ENCODE results near the gene TMOD1. TPM values are rescaled to one million over a fixed set of nuclear protein-coding genes. Genes with fewer than 3 reads are reported as not detected.
A peak's percentile ranks its signal among the peaks of the same experiment; 100 is the strongest.

TMOD1 gene
- total RNA-seq, 2 experiments from 2014 or later, result 0.79 to 1.1 TPM

DNA sequence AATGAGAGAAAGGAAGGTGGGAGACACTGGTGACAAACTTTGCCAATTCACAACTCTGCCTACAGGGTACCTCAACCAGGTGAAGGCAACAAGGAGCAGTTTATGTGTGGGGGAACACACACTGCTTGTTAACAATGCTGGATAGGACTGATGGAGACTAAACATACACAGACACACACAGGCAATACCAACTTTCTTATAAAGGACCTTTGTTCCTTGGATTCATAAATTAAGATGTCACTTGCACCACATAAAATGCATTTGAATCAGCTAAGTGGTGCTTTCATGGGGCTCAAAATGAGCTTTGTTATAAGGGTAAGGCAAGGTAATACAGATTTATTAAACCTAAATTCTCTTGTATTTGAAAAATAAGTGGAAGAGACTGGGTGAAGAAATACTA is 127.7 kb downstream of the TMOD1 start:
- no peaks in the 10 kb centered on the region for H3K27me3 Mint-ChIP-seq
- peaks cover 22% of the 10 kb centered on the region for H3K4me1 Mint-ChIP-seq
- DNase-seq, result no peak
- H3K27ac Mint-ChIP-seq, result no peak overlapping the region
- no peak for ATAC-seq (ENCODE audit: low read depth)
- H3K36me3 Mint-ChIP-seq, result peaks cover 9% of the 10 kb centered on the region
- H3K9me3 Mint-ChIP-seq, result no peaks in the 10 kb centered on the region
- POLR2A ChIA-PET, result no interaction called here
- no peak overlapping the region for H3K4me3 Mint-ChIP-seq

DNA sequence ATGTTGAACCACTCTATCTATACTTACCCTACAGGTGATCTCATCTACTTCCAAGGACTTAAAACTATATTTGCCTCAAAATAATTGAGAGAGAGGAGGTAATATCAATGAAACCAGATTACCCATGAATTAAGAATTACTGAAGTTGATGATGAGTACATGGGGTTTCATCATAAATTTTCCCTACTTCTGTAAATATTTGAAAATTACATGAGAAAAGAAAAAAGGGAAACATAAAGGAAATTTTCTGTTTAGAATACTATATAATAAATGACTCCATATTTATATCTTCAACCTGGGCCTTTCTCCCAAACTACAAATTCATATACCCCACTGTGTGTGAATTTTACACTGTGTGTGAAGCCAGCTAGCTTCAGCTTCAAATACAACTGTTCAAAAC is 129.1 kb downstream of the TMOD1 start:
- Mint-ChIP-seq H3K9me3 (no peaks in the 10 kb centered on the region), H3K27me3 (no peaks in the 10 kb centered on the region), H3K27ac (no peak overlapping the region), H3K36me3 (peaks cover 11% of the 10 kb centered on the region), H3K4me1 (peaks cover 31% of the 10 kb centered on the region), H3K4me3 (no peak overlapping the region)
- DNase-seq (no peak), ATAC-seq (ENCODE audit: low read depth) (no peak)
- POLR2A ChIA-PET, result no interaction called here

GRCh38 chr9:97632248-97632984 is 130.9 kb downstream of the TMOD1 start:
- POLR2A ChIA-PET, result interaction anchor here (1.0 to 2.8 kb wide), 13 partner anchors 8 to 1213 kb away, joined by 3 to 27 read pairs (median 3); partner anchors contain the start of genes ANP32B, NANS, TBC1D2 and XPA
- Mint-ChIP-seq H3K9me3 (no peaks in the 10 kb centered on the region), H3K27me3 (no peaks in the 10 kb centered on the region), H3K4me1 (peaks cover 39% of the 10 kb centered on the region), H3K36me3 (peaks cover 7% of the 10 kb centered on the region), H3K27ac (peak overlapping the region; percentile 100), H3K4me3 (peak overlapping the region; percentile 99)
- ATAC-seq (ENCODE audit: low read depth) (no peak), DNase-seq (peak; percentile 36)

DNA sequence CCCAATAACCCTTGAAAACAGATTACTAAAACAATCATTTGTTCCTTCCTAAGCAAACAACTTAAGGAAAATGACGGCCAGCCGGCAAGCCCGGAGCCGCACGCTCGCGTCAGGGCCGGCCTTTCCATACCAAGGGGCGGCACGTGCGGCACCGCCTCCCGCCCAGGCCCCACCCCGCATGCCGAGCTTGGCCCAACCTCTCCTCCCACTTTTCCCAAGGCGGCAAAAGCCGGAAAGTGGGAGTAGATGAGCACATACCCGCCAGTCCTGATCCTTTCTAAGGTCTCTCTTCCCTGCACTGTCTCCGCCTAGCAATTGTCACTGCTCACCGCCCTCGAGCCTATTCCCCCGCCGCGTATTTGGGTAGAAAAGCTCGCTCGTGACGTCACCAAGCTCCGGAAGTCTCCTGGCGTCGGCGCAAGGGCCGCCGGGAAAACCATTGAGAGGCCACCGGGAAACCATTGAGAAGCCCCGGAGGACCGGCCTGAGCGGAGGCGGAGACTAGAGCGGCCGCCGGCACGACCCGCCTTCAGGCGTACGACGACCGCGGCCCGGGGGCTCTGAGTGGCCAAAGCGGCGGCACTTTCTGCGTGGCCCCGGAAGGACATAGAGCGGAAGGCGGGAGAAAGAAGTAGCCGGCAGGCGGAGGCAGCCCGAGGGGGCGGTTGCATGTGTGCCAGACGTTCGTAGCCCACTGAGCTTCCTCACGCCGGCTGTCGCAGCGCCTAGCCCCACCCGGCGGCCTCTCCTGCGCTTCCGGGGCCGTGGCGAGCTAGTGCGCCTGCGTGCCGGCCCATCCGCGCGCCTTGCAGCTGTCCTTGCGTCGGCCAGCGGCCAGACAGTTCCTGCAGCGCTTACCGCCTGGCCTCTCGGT is 131.8 kb downstream of the TMOD1 start, which contains the start of the genes NCBP1 and TSTD2:
Gene NCBP1 (plus strand): TSS at position 837 of the 874 bp plus-strand sequence. CDS start 61 bp downstream, outside the sequence.
Gene TSTD2 (minus strand): TSS at position 384 of the 874 bp plus-strand sequence. CDS start 5,806 bp downstream, outside the sequence.
- Mint-ChIP-seq H3K9me3 (no peaks in the 10 kb centered on the region), H3K4me3 (peak within 1 kb of the TSS; percentile 99), H3K27ac (peak within 1 kb of the TSS; percentile 100), H3K27me3 (no peaks in the 10 kb centered on the region), H3K4me1 (peaks cover 44% of the 10 kb centered on the region), H3K36me3 (peaks cover 7% of the 10 kb centered on the region)
- POLR2A ChIA-PET, result interaction anchor here (0.6 to 2.8 kb wide), 22 partner anchors 9 to 1214 kb away, joined by 3 to 27 read pairs (median 3); partner anchors contain the start of genes ANP32B, NANS, TBC1D2 and TDRD7
- peak; percentile 92 for ATAC-seq (ENCODE audit: low read depth)
- DNase-seq, result peak; percentile 94

DNA sequence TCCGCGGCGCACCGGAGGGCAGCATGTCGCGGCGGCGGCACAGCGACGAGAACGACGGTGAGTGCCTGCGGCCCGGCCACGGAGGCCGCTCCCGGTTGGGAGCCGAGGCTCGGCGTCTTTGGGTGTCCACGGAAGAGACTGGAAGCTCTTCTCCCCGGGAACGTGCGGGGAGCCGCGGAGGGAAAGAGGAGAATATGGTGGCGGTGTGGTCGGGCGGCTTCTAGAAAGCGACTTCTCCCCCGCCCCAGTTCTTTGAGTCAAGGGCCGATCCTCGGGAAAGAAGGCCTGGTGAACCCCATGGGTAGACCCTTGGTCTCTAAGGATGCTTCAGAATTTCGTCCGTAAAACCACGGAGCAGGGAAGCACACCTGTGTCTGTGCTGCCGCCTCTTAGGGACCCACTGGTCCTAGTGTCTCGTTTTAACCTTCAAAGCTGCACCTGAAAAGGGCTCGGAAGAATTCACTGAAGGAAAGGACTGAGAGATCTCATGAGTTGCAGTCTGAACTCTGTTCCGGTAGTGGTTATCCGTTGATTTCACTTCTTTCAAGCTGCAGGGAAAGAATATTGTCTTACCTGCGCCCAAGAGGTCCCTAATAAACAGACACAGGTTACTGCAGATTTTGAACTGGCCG is 132.5 kb downstream of the TMOD1 start:
- POLR2A ChIA-PET, result interaction anchor here (0.9 to 2.8 kb wide), 15 partner anchors 9 to 622 kb away, joined by 3 to 27 read pairs (median 4); partner anchors contain the start of genes ANP32B, NANS, TBC1D2 and TDRD7
- peaks cover 44% of the 10 kb centered on the region for H3K4me1 Mint-ChIP-seq
- peaks cover 7% of the 10 kb centered on the region for H3K36me3 Mint-ChIP-seq
- peak overlapping the region; percentile 100 for H3K27ac Mint-ChIP-seq
- no peak for ATAC-seq (ENCODE audit: low read depth)
- peak overlapping the region; percentile 99 for H3K4me3 Mint-ChIP-seq
- H3K9me3 Mint-ChIP-seq, result no peaks in the 10 kb centered on the region
- no peak for DNase-seq
- H3K27me3 Mint-ChIP-seq, result no peaks in the 10 kb centered on the region

- no peaks in the 10 kb centered on the region for H3K9me3 Mint-ChIP-seq
- ATAC-seq (ENCODE audit: low read depth) (no peak), DNase-seq (no peak)
- peaks cover 43% of the 10 kb centered on the region for H3K4me1 Mint-ChIP-seq
- H3K4me3 Mint-ChIP-seq, result peak overlapping the region; percentile 99
- H3K27me3 Mint-ChIP-seq, result no peaks in the 10 kb centered on the region
- peaks cover 7% of the 10 kb centered on the region for H3K36me3 Mint-ChIP-seq
- H3K27ac Mint-ChIP-seq, result peak overlapping the region; percentile 100
- POLR2A ChIA-PET, result no interaction called here
Observed at GRCh38 chr9:97635026-97635425, 133.6 kb downstream of the TMOD1 start.

GRCh38 chr9:97636903-97637302 is 135.4 kb downstream of the TMOD1 start:
- peaks cover 8% of the 10 kb centered on the region for H3K36me3 Mint-ChIP-seq
- no peak overlapping the region for H3K27ac Mint-ChIP-seq
- H3K4me3 Mint-ChIP-seq, result peak overlapping the region; percentile 34
- H3K4me1 Mint-ChIP-seq, result peaks cover 41% of the 10 kb centered on the region
- POLR2A ChIA-PET, result no interaction called here
- DNase-seq (no peak), ATAC-seq (ENCODE audit: low read depth) (no peak)
- no peaks in the 10 kb centered on the region for H3K27me3 Mint-ChIP-seq
- H3K9me3 Mint-ChIP-seq, result no peaks in the 10 kb centered on the region

GRCh38 chr9:97638666-97639065 is 137.2 kb downstream of the TMOD1 start:
- H3K27ac Mint-ChIP-seq, result no peak overlapping the region
- POLR2A ChIA-PET, result no interaction called here

GRCh38 chr9:97640325-97640724 is 138.9 kb downstream of the TMOD1 start:
- DNase-seq (no peak), ATAC-seq (ENCODE audit: low read depth) (no peak)
- Mint-ChIP-seq H3K9me3 (no peaks in the 10 kb centered on the region), H3K4me1 (peaks cover 30% of the 10 kb centered on the region), H3K36me3 (peaks cover 11% of the 10 kb centered on the region), H3K27ac (no peak overlapping the region), H3K4me3 (no peak overlapping the region), H3K27me3 (no peaks in the 10 kb centered on the region)
- POLR2A ChIA-PET, result no interaction called here

More at GRCh38 chr9:97638666-97639065, 137.2 kb downstream of the TMOD1 start:
- DNase-seq, result no peak
- Mint-ChIP-seq H3K4me3 (no peak overlapping the region), H3K4me1 (peaks cover 35% of the 10 kb centered on the region), H3K9me3 (no peaks in the 10 kb centered on the region), H3K27me3 (no peaks in the 10 kb centered on the region), H3K36me3 (peaks cover 11% of the 10 kb centered on the region)
- ATAC-seq (ENCODE audit: low read depth), result no peak

DNA sequence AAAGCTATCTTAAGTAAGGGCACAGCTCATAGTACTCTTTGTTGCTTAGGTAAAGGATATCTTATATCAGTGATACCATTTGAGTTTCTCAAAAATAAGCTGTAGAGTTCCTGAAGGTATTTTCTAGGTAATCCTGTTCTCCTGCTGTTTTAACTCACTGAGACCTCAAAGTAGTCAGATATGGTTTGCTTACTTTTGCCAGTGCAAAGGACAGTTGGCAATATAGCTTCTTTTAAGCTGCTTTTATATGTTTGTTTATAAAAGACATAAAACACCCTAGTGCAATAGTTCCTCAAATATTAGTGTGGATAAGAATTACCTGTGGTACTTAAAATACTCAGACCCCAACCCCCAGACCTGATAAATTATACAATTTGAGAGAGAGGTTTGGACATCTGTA is 144.3 kb downstream of the TMOD1 start:
- H3K36me3 Mint-ChIP-seq, result peaks cover 21% of the 10 kb centered on the region
- DNase-seq (no peak), ATAC-seq (ENCODE audit: low read depth) (no peak)
- no peaks in the 10 kb centered on the region for H3K9me3 Mint-ChIP-seq
- POLR2A ChIA-PET, result interaction anchor here (2.2 kb wide), 1 partner anchor 12 kb away, joined by 14 read pairs; the partner anchor contains the start of genes NCBP1 and TSTD2
- H3K4me3 Mint-ChIP-seq, result no peak overlapping the region
- no peaks in the 10 kb centered on the region for H3K27me3 Mint-ChIP-seq
- H3K4me1 Mint-ChIP-seq, result peaks cover 3% of the 10 kb centered on the region
- no peak overlapping the region for H3K27ac Mint-ChIP-seq

DNA sequence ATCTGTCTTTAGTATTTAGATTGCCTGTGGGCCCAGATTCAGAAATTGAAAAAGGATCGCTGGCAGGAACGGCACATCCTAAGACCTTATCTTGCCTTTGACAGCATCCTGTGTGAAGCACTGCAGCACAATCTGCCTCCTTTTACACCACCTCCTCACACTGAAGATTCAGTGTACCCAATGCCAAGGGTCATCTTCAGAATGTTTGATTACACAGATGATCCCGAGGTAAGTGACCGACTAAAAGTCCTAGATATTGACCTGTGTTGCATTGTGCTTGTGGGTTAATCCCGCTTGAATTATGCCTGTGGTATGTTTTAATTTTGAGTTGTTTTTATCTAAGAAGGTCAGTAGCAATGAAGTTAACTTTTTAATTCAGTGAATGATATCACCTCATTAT is 146.5 kb downstream of the TMOD1 start:
- POLR2A ChIA-PET, result no interaction called here
- no peak overlapping the region for H3K27ac Mint-ChIP-seq
- H3K9me3 Mint-ChIP-seq, result no peaks in the 10 kb centered on the region
- H3K4me1 Mint-ChIP-seq, result peaks cover 4% of the 10 kb centered on the region
- H3K36me3 Mint-ChIP-seq, result peaks cover 27% of the 10 kb centered on the region
- no peak for DNase-seq
- no peak for ATAC-seq (ENCODE audit: low read depth)
- no peaks in the 10 kb centered on the region for H3K27me3 Mint-ChIP-seq
- no peak overlapping the region for H3K4me3 Mint-ChIP-seq

All from activated naive CD8-positive, alpha-beta T cell treated with anti-CD3 and anti-CD28 coated beads, Interleukin-2, amount 10 ng/mL, durations not matched to agents 7 days and 5 days (primary cell).